Ovary (tissue), 9 donors: ENCODE data around the gene PRR27. TPM values are rescaled to one million over a fixed set of nuclear protein-coding genes. Genes with fewer than 3 reads are reported as not detected.

ENCODE experiments used
- DNase-seq, 5 donors: peaks; one replicate each; pipeline ENCODE4 v3.0.0-alpha.2; 2019 to 2020
- H3K27ac ChIP-seq, 2 donors: fragments of 200-600 bp; one replicate each; pipeline versions ENCODE4 v1.5.1 to v1.8.0; 2019 to 2022
- H3K27me3 ChIP-seq: fragments of 200-600 bp; one replicate; pipeline ENCODE4 v1.8.0; 2022
- H3K36me3 ChIP-seq: fragments of 200-600 bp; sonication (generic); one replicate; pipeline ENCODE4 v1.5.1; 2019
- H3K4me1 ChIP-seq: one replicate; pipeline ENCODE4 v1.8.1; 2013; ENCODE audit warnings: mild to moderate bottlenecking, moderate library complexity; ENCODE audit not compliant: insufficient read depth
- H3K4me3 ChIP-seq: fragments of 200-600 bp; sonication (generic); one replicate; pipeline ENCODE4 v1.5.1; 2017
- H3K9me3 ChIP-seq, 2 donors: fragments of 200-600 bp in 1 of 2; sonication (generic) in 1 of 2; one replicate each; pipeline versions ENCODE4 v1.5.1 to v1.8.1; 2013 to 2019; ENCODE audit warnings: mild to moderate bottlenecking in 1 of 2, moderate library complexity in 1 of 2
- CTCF ChIP-seq, 3 donors: fragments of 450-650 bp in 2 of 3; fragments of 200-600 bp in 1 of 3; IDR thresholded peaks; one replicate each; pipeline versions ENCODE4 v1.5.1 to v1.8.0; 2016 to 2022; ENCODE audit warnings: antibody characterized with exemption in 3 of 3, mild to moderate bottlenecking in 1 of 3
- EP300 ChIP-seq: sonication (generic); formaldehyde crosslinking; IDR thresholded peaks from one replicate; pipeline ENCODE4 v1.6.1; 2017; ENCODE audit warnings: antibody characterized with exemption
- POLR2A ChIP-seq: fragments of 450-650 bp; IDR thresholded peaks from one replicate; pipeline ENCODE4 v1.6.1; 2017; ENCODE audit warnings: antibody characterized with exemption, mild to moderate bottlenecking, moderate library complexity
- WGBS, 3 donors: extraction: QIAGEN DNeasy Blood & Tissue Kit in 1 of 3; methylation state at CpG; one replicate each; pipeline versions ENCODE4 v1.1.5 to v1.1.7; 2013 to 2017; 5-methylcytosine and 5-hydroxymethylcytosine counted together
- intact Hi-C, 4 donors: fragments of 100-400 bp; cut with DNase I; formaldehyde crosslinking; loops; one replicate each; pipeline versions ENCODE4 v1.11.0 to v1.15.1; 2022 to 2023
- polyA plus RNA-seq, 2 donors: library from polyadenylated mRNA; stranded (reverse); fragments of 200-250 nt in 1 of 2; fragments of 350-450 nt in 1 of 2; fragmentation: Illumina TruSeq in 1 of 2; extraction: RNeasy Lipid Tissue Mini Kit (QIAGEN cat#74804) in 1 of 2; gene quantifications; one replicate each; pipeline ENCODE4 v1.2.3, GENCODE V29; 2013 to 2014
- total RNA-seq, 7 donors: library from RNA; depleted of rRNA in 2 of 7; stranded (reverse); fragments of >200 nt in 2 of 7; fragmentation: NEBNext Ultra II Directional in 3 of 7; extraction: Animal tissue kit (Norgen Biotek cat#: 25700) in 3 of 7; gene quantifications; one replicate each; pipeline versions ENCODE4 v1.1.0 to v1.2.4, GENCODE V29; 2016 to 2023
- donor health status: DM: no; HTN: no; CAD: no; lungs with moderate emphysema.
- donor health status: DM: no; HTN: no; CAD: no.
- donor health status: Bipolar disorder and iron deficiency.
- donor health status: DM: yes; HTN: yes; CAD: no.
- donor health status: DM: no; HTN: no; CAD: no.
- donor health status: DM: yes; HTN: yes; CAD: no.

The PRR27 gene
- total and polyA plus RNA-seq, 9 donors, result not detected

DNA sequence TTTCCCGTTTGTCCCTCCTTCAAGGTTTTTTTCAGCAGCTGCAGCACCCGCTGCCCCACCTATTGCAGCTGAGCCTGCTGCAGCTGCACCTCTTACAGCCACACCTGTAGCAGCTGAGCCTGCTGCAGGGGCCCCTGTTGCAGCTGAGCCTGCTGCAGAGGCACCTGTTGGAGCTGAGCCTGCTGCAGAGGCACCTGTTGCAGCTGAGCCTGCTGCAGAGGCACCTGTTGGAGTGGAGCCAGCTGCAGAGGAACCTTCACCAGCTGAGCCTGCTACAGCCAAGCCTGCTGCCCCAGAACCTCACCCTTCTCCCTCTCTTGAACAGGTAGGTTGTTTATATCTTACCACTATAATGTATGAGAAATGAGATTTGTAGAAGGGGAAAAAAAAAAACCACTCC lies 4.5 kb downstream of the PRR27 start:
- H3K36me3 ChIP-seq, result no peaks in the 10 kb centered on the region
- H3K4me1 ChIP-seq, result no peaks in the 10 kb centered on the region
- TF ChIP-seq POLR2A (no peak), CTCF (IDR thresholded peaks at IDR 0.05) (no peak), EP300 (no peak)
- no peak for DNase-seq
- H3K27me3 ChIP-seq, result no peaks in the 10 kb centered on the region
- 64 to 76% (median 67%) methylated on average over 2 of the region's 2 CpGs for WGBS, 3 donors
- H3K9me3 ChIP-seq, result no peaks in the 10 kb centered on the region
- no peak overlapping the region for H3K27ac ChIP-seq
- intact Hi-C loops, result no loop called here
- no peak overlapping the region for H3K4me3 ChIP-seq

- Histone ChIP-seq H3K4me3 (no peak overlapping the region), H3K36me3 (no peaks in the 10 kb centered on the region), H3K27ac (no peak overlapping the region), H3K4me1 (no peaks in the 10 kb centered on the region), H3K27me3 (no peaks in the 10 kb centered on the region), H3K9me3 (no peaks in the 10 kb centered on the region)
- TF ChIP-seq POLR2A (no peak), EP300 (no peak), CTCF (IDR thresholded peaks at IDR 0.05) (no peak)
- DNase-seq, result no peak
- WGBS, 3 donors, result 64 to 79% (median 66%) methylated on average over 5 of the region's 5 CpGs
- intact Hi-C loops, result no loop called here
Measured at GRCh38 chr4:70177090-70177489, 23.1 kb downstream of the PRR27 start.

DNA sequence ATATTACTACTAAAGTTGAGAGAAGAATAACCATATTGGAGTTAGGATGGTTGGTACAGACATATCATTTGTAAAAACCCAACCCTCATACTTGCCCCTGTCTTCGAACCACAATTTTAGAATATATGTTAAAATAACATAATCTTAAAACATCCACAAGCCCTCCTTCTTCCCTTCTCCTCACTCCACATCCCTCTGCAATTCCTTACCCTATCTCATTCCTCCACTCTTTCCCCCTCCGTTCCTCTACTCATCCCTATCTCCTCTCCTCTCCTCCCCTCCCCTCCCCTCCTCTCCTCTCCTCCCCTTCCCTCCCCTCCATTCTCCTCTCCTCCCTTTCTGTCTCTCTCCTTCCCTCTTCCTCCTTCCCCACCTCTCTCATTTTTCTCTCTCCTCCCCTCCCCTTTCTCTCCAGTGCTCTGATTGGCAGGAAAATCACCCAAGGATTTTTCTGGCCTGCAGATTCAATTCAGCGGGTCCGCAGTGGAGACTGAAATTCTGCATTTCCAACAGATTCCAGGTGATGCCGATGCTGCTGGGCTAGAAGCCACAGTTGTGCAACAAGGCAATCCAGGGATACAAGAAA lies 24.1 kb downstream of the PRR27 start:
- Histone ChIP-seq H3K9me3 (no peaks in the 10 kb centered on the region), H3K4me3 (no peak overlapping the region), H3K36me3 (no peaks in the 10 kb centered on the region), H3K27me3 (no peaks in the 10 kb centered on the region), H3K4me1 (no peaks in the 10 kb centered on the region), H3K27ac (no peak overlapping the region)
- no peak for DNase-seq
- no peak for TF ChIP-seq CTCF (IDR thresholded peaks at IDR 0.05)
- no peak for TF ChIP-seq EP300
- no peak for TF ChIP-seq POLR2A
- 81 to 85% (median 81%) methylated on average over 5 of the region's 5 CpGs for WGBS, 3 donors
- intact Hi-C loops, result no loop called here

DNA sequence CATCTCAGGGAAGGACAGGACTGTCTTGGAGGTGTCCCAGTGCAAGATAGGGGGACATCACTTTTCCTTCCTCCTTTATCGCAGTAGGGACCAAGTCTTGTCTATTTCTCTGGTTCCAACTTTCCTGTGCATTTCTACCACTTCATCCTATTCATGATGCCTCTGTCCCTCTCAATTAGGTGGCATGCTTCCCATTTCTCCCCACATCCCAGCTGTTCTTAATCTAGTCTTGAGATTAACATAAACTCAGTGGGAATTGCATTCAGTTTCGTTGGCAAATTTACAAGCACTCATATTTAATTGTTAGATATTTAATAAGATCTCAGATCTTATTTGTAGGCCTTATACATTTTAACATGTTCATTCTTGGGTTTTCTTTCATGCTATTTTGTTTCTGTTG lies 25.8 kb downstream of the PRR27 start:
- H3K4me3 ChIP-seq, result no peak overlapping the region
- no peaks in the 10 kb centered on the region for H3K9me3 ChIP-seq
- no peaks in the 10 kb centered on the region for H3K27me3 ChIP-seq
- H3K27ac ChIP-seq, result no peak overlapping the region
- no peaks in the 10 kb centered on the region for H3K36me3 ChIP-seq
- no peaks in the 10 kb centered on the region for H3K4me1 ChIP-seq
- 68 to 77% (median 75%) methylated on average over 2 of the region's 2 CpGs for WGBS, 3 donors
- intact Hi-C loops, result no loop called here
- no peak for DNase-seq
- no peak for TF ChIP-seq EP300
- no peak for TF ChIP-seq POLR2A
- no peak for TF ChIP-seq CTCF (IDR thresholded peaks at IDR 0.05)
